ENCODE data around the gene RC3H1.
"Not testable (repeated sequence)": the region's sequence is repeated elsewhere in the genome, so short reads cannot be mapped to it uniquely, and the experiment has no call there.

Gene RC3H1

DNA sequence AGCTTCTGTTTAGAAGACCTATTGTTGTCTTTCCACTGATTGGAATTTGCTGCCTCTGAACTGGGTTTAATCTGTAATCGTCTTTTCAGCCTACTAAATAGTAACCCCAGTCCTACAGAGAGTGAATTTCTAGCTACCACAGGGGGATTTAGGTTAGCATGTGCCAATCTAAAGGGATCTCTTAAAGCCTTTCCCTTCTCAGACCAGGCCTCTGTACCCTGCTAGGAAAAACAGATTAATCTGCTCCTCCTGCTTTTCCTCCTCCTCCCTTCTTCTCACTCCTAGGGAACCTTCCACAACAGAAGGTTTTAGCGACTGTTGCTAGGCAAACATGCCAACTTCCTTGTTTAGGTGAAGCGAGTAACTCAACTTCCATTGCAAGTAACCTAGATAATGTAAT lies 1.3 kb upstream of the RC3H1 start:
- DNase-seq (ENCODE audit: low spot score): peak; percentile 7

DNA sequence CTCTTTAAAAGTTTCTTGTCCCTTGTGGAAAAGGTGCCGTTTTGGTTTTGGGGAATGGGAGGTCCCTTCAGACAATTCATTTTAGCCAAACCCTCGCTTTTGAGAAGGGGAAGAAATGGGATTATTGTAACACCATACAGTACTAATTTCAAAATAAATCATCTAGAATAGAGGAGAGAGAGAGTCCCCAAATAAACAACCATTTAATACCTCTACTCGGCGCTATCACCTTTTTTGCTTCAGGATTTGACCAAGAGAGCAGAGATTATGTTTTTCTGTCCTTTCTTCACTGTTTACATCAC lies 770 bp upstream of the RC3H1 start:
- DNase-seq (ENCODE audit: low spot score): no peak

- DNase-seq (ENCODE audit: low spot score): peak; percentile 59
These were observed 522 bp downstream of the RC3H1 start for GRCh38 chr1:174021591-174022079.

DNA sequence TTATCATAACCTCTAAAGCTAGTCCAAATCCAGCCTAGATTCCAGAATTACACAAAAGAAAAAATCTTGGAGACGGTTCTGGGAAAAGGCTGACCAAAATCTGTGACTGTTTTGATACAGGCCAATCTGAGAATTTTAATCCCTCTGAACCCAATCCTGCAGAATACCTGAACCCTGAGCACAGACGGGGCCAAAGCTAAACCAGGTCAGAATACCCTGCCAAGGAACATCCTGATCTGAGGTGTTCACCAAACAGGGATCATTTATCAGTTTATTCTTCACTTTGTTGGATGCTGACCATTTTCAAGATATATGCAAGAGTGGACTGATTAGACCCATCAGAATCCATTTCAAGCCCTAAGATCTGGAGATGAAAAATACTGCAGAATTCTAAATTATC lies 3.6 kb downstream of the RC3H1 start:
- no peak for DNase-seq (ENCODE audit: low spot score)

DNA sequence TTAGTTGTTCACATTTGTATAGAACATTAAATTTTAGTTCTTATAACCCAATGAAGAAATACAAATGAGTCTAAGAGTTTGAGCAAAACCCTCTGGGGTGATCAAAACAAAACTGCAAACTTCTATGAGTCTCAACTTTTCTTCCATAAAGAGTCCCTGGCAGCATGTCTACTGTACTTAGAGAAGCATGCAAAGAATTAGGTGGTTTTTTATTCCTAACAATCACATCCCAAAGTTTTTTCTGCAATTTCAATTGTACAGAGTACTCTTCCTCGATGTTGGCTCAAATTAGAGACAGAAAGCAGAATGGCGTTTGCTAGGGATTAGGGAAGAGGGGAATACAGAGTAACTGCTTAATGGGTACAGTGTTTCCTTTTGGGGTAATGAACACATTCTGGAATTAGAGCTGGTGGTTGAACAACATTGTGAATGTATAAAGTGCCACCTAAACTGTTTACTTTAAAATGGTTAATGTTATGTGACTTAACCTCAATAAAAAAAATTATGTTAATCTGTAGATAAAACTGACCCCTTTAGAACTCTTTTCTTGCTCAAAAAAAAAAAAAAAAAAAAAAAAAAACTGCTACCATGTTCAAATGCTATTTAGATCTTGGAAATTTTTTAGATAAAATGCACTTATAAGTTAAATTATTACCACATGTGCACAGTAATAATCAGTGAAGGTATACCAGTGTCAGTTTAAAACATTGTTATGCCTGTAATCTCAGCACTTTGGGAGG lies 4.8 kb downstream of the RC3H1 start:
- no peak for DNase-seq (ENCODE audit: low spot score)

DNA sequence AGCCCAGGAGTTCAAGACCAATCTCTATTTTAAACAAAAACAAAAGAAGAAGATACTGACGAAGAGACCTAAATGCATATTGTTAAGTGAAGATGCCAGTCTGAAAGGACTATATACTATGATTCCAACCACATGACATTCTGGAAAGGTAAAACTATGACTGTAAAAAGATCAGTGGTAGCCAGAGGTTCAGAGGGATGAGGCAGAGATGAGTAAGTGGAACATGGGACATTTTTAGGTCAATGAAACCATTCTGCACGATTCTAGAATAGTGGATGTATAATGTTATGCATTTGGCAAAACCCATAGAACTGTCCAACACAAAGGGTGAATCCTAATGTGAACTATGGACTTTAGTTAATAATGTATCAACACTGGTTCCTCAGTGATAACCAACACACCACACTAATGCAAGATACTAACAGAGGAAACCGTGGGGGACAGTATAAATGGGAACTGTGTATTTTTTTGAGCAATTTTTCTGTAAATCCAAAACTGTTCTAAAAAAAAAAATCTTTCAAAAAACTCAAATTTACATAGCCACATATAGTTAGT lies 8.2 kb downstream of the RC3H1 start:
- no peak for DNase-seq (ENCODE audit: low spot score)

- DNase-seq (ENCODE audit: low spot score): no peak
These were observed 13.2 kb downstream of the RC3H1 start for GRCh38 chr1:174008979-174009378.

GRCh38 chr1:174008269-174008668 lies 13.9 kb downstream of the RC3H1 start:
- DNase-seq (ENCODE audit: low spot score): no peak

GRCh38 chr1:174007851-174008250 lies 14.3 kb downstream of the RC3H1 start:
- no peak for DNase-seq (ENCODE audit: low spot score)

- peak; percentile 18 for DNase-seq (ENCODE audit: low spot score)
These were observed 17.1 kb downstream of the RC3H1 start for GRCh38 chr1:174005032-174005431.

DNA sequence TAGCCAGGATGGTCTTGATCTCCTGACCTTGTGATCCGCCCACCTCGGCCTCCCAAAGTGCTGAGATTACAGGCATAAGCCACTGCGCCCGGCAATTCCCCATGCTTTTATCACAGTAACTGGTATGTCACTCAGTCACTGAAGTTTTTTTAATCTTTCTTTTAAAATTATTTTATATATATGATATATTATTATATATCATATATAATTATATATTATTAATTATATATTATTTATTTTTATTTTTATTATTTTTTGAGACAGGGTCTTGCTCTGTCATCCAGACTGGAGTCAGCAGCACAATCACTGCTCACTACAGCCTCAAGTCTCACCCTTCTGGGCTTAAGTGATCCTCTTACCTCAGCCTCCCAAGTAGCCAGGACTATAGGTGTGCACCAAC lies 18.3 kb downstream of the RC3H1 start:
- no peak for DNase-seq (ENCODE audit: low spot score)

- no peak for DNase-seq (ENCODE audit: low spot score)
These were observed 20.6 kb downstream of the RC3H1 start for GRCh38 chr1:174001573-174001972.

- no peak for DNase-seq (ENCODE audit: low spot score)
These were observed 21.8 kb downstream of the RC3H1 start for GRCh38 chr1:174000371-174000770.

DNA sequence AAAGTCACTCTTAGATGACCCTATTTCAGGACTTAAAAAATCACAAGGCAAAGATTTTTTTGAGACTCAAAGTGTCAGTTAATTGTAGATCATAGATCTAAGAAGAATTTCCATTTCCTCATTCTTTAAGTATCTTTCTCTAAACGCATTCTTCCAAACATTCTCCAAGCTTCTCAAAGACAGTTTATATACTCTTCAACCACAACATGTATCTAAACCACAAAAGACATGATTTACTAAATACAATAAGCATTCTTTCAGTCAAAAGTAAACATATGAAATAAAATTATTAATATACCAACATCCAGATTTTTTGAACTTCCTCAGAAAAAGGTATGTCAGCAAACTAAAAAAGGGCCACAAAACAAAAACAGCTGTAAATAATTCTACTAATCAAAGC lies 24.4 kb downstream of the RC3H1 start:
- no peak for DNase-seq (ENCODE audit: low spot score)

DNA sequence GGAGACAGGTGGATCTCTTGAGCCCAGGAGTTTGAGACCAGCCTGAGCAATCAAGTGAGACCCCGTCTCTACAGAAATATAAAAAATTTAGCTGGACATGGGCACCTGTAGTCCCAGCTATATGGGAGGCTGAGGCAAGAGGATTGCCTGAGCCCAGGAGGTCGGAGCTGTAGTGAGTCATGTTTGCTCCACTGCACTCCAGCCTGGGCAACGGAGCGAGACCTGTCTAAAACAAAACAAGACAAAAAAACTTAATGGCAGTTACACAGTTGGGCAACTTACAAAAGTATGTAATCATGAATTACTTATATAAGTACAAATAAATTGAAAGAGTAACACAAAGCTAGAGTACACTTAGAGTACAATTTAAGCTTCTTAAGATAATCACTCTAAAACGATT lies 25.2 kb downstream of the RC3H1 start:
- DNase-seq (ENCODE audit: low spot score): no peak

DNA sequence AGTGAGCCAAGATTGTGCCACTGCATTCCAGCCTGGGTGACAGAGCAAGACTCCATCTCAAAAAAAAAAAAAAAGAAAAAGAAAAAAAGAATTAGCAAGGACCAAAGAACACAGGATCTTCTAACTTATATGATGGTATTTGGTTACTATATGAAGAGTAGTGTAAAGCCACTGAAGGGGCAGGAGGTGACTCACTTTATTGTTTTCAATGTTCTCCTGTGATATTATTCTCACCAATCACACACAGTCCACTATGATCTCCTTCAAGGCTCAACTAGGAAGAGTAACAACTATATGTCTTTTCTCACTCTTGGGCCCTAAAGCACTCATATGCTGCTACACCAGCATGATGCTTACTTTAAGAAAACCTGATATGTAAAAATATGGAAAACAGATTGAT lies 26.7 kb downstream of the RC3H1 start:
- no peak for DNase-seq (ENCODE audit: low spot score)

- DNase-seq (ENCODE audit: low spot score): not testable (repeated sequence)
These were observed 28.2 kb downstream of the RC3H1 start for GRCh38 chr1:173993948-173994347.

- no peak for DNase-seq (ENCODE audit: low spot score)
These were observed 34.1 kb downstream of the RC3H1 start for GRCh38 chr1:173988068-173988467.

DNA sequence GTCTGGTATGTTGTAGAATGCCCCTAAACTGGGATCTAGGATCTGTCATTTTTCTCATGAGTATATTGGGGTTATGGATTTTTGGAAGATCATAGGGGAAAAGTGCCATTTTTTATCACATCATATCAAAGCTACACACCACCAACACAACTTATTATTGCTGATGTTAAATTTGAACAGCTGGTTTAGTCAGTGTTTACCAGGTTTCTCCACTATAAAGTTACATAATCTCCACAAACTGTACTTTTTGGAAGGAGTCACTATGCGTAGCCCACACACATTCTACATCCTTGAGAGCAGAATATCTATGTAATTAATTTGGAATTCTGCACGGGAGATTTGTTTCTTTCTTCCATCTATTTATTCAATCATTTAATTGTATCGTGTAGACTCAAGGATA lies 35.2 kb downstream of the RC3H1 start:
- no peak for DNase-seq (ENCODE audit: low spot score)

GRCh38 chr1:173970252-173970651 lies 51.9 kb downstream of the RC3H1 start:
- no peak for DNase-seq (ENCODE audit: low spot score)

GRCh38 chr1:173965896-173966295 lies 56.3 kb downstream of the RC3H1 start:
- not testable (repeated sequence) for DNase-seq (ENCODE audit: low spot score)

- DNase-seq (ENCODE audit: low spot score): no peak
These were observed 58.7 kb downstream of the RC3H1 start for GRCh38 chr1:173963477-173963876.

DNA sequence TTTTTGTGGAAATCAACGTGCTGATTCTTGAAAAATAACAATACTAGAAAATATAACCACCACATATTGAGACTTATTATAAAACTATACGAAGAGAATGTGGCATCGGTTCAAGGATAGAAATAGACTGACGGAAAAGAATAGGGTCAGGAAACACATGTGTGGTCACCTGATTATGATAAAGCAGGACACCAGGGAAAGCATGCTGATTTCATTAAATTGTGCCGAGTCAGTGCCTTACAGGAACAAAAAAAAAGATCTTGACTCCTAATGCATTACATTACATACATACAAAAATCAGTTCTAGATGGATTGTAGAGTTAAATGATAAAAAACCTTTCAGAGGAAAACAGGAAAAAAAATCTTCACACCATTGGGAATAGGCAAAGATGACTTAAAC lies 61.5 kb downstream of the RC3H1 start:
- DNase-seq (ENCODE audit: low spot score): no peak

DNA sequence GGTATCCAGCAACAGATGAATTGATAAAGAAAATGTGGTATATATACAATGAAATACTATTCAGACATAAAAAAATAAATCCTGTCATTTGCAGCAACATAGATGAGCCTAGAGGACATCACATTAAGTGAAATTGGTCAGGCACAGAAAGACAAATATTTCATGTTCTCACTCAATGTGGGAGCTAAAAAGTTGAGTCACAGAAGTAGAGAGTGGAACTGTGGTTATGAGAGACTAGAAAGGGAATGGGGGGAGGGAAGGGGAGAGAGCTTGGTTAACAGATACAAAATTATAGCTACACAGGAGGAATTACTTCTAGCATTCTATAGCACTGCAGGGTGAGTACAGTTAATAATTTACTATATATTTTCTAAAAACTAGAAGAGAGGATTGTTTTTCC lies 68.0 kb downstream of the RC3H1 start:
- DNase-seq (ENCODE audit: low spot score): no peak

Data from globus pallidus (tissue), 1 donor.